Peyer's patch (tissue), 4 donors: ENCODE results near the gene RAP1A.

Experiments
- POLR2A ChIP-seq, 2 donors: fragments of 450-650 bp; IDR thresholded peaks; one replicate each; pipeline ENCODE4 v1.5.1; 2017; ENCODE audit warnings: antibody characterized with exemption in 2 of 2, mild to moderate bottlenecking in 2 of 2, moderate library complexity in 2 of 2
- TF ChIP-seq, protein P1 (sequence below), 6 experiments: fragments of 450-650 bp in 4 of 6; fragments of 200-600 bp in 2 of 6; sonication (generic) in 1 of 6; IDR thresholded peaks; one replicate each; pipeline ENCODE4 v1.5.1; 2017 to 2019; ENCODE audit warnings: antibody characterized with exemption in 6 of 6, mild to moderate bottlenecking in 3 of 6, moderate library complexity in 1 of 6

DNA sequence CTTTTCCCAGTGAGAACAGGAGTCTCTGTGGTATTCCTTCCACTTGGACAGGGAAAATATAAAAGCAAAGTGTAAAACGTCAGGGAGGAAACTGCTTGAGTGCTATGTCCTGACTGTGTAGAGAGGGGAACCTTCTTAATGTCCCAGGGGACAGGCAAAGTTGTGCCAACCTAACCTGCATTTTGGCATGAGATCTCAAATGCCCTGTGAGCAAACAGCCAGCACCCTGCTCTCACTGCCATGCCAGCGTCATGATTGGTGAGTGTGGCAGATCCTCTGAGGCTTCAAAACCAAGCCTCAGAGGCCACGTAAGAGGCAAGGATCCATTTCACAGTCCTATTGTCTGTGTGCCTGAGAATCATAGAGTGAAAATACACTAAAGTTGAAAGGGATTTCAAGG lies 49.7 kb upstream of the RAP1A start:
- TF ChIP-seq, protein P1, sequence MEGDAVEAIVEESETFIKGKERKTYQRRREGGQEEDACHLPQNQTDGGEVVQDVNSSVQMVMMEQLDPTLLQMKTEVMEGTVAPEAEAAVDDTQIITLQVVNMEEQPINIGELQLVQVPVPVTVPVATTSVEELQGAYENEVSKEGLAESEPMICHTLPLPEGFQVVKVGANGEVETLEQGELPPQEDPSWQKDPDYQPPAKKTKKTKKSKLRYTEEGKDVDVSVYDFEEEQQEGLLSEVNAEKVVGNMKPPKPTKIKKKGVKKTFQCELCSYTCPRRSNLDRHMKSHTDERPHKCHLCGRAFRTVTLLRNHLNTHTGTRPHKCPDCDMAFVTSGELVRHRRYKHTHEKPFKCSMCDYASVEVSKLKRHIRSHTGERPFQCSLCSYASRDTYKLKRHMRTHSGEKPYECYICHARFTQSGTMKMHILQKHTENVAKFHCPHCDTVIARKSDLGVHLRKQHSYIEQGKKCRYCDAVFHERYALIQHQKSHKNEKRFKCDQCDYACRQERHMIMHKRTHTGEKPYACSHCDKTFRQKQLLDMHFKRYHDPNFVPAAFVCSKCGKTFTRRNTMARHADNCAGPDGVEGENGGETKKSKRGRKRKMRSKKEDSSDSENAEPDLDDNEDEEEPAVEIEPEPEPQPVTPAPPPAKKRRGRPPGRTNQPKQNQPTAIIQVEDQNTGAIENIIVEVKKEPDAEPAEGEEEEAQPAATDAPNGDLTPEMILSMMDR (IDR thresholded peaks at IDR 0.05), result no peak
- no peak for TF ChIP-seq POLR2A (IDR thresholded peaks at IDR 0.05)
